Measurements from ENCODE around the gene ZNF668. TPM values are rescaled to one million over a fixed set of nuclear protein-coding genes. Genes with fewer than 3 reads are reported as not detected.

The ZNF668 gene
- total and polyA plus RNA-seq, 2 of the 8 experiments (the other 6 are each of a cell fraction or from before 2014, with no cell fraction given), result 14.0 to 14.3 TPM

DNA sequence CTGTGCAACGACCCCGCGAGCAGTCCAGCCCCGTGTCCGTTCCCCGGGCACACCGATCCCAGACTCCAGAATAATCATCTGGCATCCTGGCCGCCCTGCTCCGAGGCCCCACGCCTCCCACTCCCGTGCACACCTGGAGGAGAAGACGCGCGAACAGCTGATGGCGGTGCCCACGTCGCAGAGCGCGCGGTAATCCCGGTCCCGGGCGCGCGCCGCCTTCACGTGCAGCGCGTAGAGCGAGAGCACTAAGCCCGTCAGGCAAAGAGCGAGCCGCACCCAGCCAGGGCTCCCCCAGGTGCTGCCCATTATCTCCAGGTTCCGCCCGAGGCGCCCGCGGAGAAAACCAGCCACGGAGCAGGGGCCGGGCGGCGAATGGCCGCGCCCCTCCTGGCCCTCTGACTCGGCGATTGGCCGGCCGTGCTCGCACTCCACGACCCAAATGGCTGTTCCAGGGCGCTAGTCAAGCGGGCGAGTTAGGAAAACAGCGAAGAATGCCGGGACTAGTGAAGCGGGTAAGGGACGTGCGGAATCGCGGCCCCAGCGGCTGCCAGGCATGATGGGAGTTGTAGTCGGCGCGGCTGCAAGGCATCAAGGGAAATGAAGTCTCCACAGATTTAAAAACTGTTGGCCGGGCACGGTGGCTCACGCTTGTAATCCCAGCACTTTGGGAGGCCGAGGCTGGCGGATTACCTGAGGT is 20.5 kb upstream of the ZNF668 start, which contains the start of gene VKORC1:
Gene VKORC1 (minus strand): TSS at position 374 of the 697 bp plus-strand sequence. CDS start 68 bp downstream, at position 306.
- DNase-seq (ENCODE audit: low read depth in 1 of 2, low spot score in 2 of 2) (peak; percentile 90 to 92), FAIRE-seq (no peak)
- Histone ChIP-seq H2BK12ac (ENCODE audit: low read depth, low read length) (peak within 1 kb of the TSS; percentile 75; the same call in 1 of the 2 replicates), H3K14ac (ENCODE audit: insufficient read length) (peak within 1 kb of the TSS; percentile 91), H3K4ac (replicated peaks; ENCODE audit: insufficient read length, low read depth, low read length) (peak within 1 kb of the TSS; percentile 3), H4K5ac (ENCODE audit: insufficient read length, low read depth, low read length) (peak within 1 kb of the TSS; percentile 89), H3K9me3 (ENCODE audit: insufficient read depth in 2 of 2, low read depth in 1 of 2, low read length in 1 of 2) (no peaks in the 10 kb centered on the region), H3K36me3 (ENCODE audit: control insufficient read depth in 2 of 4, insufficient read depth in 4 of 4, low read length in 3 of 4) (peaks cover 0 to 11% (median 4%) of the 10 kb centered on the region in 4 experiments; a peak in 5 of 8 replicates), H2AFZ (ENCODE audit: low read length) (peak within 1 kb of the TSS; percentile 54), H3K27me3 (replicated peaks in 1 of 4; ENCODE audit: control insufficient read depth in 3 of 4, extremely low read depth in 1 of 4, insufficient read depth in 3 of 4, low read length in 3 of 4) (no peaks in the 10 kb centered on the region), H2BK15ac (ENCODE audit: low read length) (peak within 1 kb of the TSS; percentile 29; the same call in 1 of the 2 replicates), H3K4me1 (replicated peaks in 1 of 4; ENCODE audit: control insufficient read depth in 3 of 4, insufficient read depth in 4 of 4, low read length in 3 of 4) (peaks cover 0 to 9% (median 3%) of the 10 kb centered on the region in 4 experiments; a peak in 4 of 7 replicates), H3K56ac (replicated peaks; ENCODE audit: insufficient read length, low read depth, low read length) (peak within 1 kb of the TSS; percentile 82), H3K23ac (ENCODE audit: insufficient read length) (no peak within 1 kb of the TSS), H3K79me1 (ENCODE audit: low read depth, low read length) (peaks cover 10% of the 10 kb centered on the region), H2AK5ac (ENCODE audit: low read depth, low read length) (peak within 1 kb of the TSS; percentile 53; the same call in 1 of the 2 replicates), H2BK120ac (replicated peaks; ENCODE audit: low read depth, low read length) (peak within 1 kb of the TSS; percentile 43), H4K20me1 (replicated peaks in 1 of 2; ENCODE audit: control insufficient read depth in 1 of 2, insufficient read depth in 2 of 2, low read length in 2 of 2) (peaks cover 2 to 13% of the 10 kb centered on the region in 2 experiments), H3K27ac (ENCODE audit: low read depth, low read length) (peak within 1 kb of the TSS; percentile 16; the same call in 1 of the 2 replicates), H3K4me2 (ENCODE audit: insufficient read depth in 1 of 2, low read depth in 2 of 2, low read length in 2 of 2) (peak within 1 kb of the TSS; percentile 85 to 91), H3K23me2 (ENCODE audit: low read depth, low read length) (peaks cover 10% of the 10 kb centered on the region), H3K9ac (replicated peaks in 1 of 4; ENCODE audit: extremely low read depth in 1 of 4, low read depth in 3 of 4, low read length in 3 of 4) (peak within 1 kb of the TSS; percentile 46 to 83 (median 73)), H2BK20ac (ENCODE audit: low read length) (peak within 1 kb of the TSS; percentile 80; the same call in 1 of the 2 replicates), H3K18ac (ENCODE audit: extremely low read depth, low read length) (peak within 1 kb of the TSS; percentile 87), H4K8ac (ENCODE audit: extremely low read depth, insufficient read depth, low read length) (peak within 1 kb of the TSS; percentile 83), H3K4me3 (ENCODE audit: extremely low read depth in 1 of 4, insufficient read depth in 2 of 4, low read depth in 3 of 4, low read length in 4 of 4) (peak within 1 kb of the TSS; percentile 87 to 96 (median 92)), H2BK5ac (ENCODE audit: low read depth, low read length) (peak within 1 kb of the TSS; percentile 86; the same call in 1 of the 2 replicates), H3K79me2 (ENCODE audit: control insufficient read depth in 1 of 2, insufficient read depth in 2 of 2, low read length in 2 of 2) (peaks cover 0 to 7% of the 10 kb centered on the region in 2 experiments; a peak in 1 of 4 replicates), H4K91ac (replicated peaks; ENCODE audit: insufficient read length, low read length) (peak within 1 kb of the TSS; percentile 55)
- WGBS, 2 experiments (ENCODE audit: extremely low coverage in 1 of 2, insufficient coverage in 1 of 2, insufficient read length in 1 of 2, insufficient replicate concordance in 2 of 2, low coverage in 1 of 2, low lambda C conversion rate in 2 of 2, missing lambda C conversion rate in 1 of 2), result 2% methylated on average over 49 of the region's 69 CpGs; no CpG with 5 or more reads in 1 of the 2 experiments
- POLR2A ChIA-PET (ENCODE audit: partially characterized antibody), result interaction anchor here (0.7 to 4.2 kb wide), 10 partner anchors 8 to 110 kb away, joined by 3 to 26 read pairs (median 5); partner anchors contain the start of genes FUS, HSD3B7, KAT8 and ZNF646
- CTCF ChIA-PET (ENCODE audit: partially characterized antibody), result interaction anchor here (0.7 to 1.4 kb wide), 2 partner anchors 13 to 21 kb away, joined by 3 to 5 read pairs; partner anchors contain the start of genes ZNF646 and ZNF668
